Bone marrow (tissue), 2 donors: ENCODE data around the gene ZNF653.

Experiments used
- DNase-seq, 2 donors: peaks; one replicate each; lab custom pipeline; 2025; lab: John Stamatoyannopoulos, UW

The ZNF653 gene

DNA sequence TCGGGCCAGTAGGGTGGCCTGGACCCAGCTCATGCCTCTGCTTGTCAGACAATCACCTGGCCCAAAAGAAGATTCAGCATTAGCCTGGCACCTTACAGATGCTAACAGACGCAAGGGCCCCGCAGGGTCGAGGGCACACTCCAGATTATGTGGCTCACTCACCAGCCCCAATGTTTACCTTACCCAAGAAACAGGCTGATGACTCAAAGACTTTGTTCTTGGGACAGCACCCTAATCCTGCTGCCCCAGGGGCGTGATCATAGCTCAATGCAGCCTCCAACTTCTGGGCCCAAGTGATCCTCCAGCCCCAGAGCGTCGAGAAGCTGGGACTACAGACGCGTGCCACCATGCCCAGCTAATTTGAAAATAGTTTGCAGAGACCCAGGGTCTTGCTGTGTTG lies 13.5 kb upstream of the ZNF653 start:
- no peak for DNase-seq

DNA sequence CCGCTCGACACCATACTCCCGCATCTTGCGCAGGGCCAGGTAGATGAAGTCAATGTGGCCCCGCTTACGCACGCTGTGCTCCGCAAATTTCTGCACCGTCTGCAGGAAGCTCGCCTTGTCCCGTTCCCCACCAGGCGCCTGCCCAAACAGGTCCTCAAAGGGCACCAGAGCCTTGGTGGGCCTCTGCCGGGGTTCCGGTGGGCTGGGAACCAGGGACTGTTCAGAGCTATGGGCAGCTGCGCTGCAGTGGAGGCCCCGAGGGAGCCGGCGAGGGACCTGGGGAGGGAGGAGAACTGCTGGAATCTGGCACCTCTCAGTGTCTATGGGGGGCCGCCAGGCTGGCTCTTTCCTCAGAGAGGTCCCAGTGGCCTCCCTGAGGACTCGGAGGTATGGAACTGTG lies 8.3 kb upstream of the ZNF653 start:
- DNase-seq, result no peak

GRCh38 chr19:11510444-11510843 lies 4.8 kb upstream of the ZNF653 start:
- no peak for DNase-seq

DNA sequence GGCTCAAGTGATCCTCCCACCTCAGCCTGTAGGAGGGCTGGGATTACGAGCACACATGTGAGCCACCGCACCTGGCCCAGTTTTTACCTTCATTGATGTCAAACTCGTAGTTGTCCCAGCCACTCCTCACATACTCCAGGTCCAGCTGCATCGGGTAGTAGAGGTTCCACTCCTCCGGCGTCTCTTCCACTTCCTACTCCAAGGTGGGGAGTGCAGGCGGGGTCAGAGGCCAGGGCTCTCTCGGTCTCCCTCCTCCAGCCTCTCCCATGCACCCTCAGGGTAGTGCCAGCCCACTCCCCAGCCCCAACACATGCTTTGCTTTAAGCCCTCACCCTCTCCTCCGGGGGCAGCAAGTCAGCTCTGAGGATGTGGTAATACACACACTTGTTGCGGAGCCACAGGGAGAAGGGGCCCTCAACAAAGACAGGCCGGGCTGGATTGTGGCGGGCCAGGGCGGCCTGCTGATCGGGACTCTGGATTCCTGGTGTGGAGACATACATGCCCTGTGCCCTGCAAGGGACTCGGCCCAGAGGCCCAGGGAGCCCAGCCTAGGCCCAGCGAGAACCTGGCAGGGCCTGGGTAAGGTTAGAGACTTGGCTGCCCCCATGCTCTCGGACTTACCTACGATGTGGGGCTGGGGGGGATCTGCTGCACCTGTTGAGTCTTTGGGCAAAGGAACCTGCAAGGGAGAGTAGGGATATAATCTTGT lies 1.9 kb upstream of the ZNF653 start:
- DNase-seq, result no peak

GRCh38 chr19:11506967-11507366 lies 1.3 kb upstream of the ZNF653 start:
- DNase-seq, result no peak

GRCh38 chr19:11506101-11506555 lies 489 bp upstream of the ZNF653 start:
- no peak for DNase-seq

DNA sequence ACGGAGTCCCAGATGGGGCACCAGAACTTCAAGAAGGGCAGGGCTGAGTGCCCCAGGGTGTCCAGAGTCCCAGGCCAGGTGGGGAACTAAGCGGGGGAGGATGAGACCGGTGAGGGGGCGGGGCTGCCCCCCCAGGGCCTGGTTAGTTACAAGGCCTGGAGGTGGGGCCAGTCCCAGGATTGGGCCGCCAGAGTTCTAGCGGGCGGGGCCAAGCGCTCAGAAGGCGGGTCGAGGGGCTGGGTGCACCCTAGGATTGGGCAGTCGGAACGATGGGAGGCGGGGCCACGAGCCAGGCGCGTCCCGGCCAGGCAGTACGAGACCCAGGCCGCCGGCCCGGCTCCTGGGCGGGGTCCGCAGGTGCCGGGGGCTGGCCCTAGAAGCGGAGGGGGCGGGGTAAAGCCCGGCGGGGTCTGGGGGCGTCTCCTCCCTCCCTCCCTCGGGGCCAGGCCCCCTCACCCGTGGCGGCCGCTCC lies 571 bp downstream of the ZNF653 start:
- DNase-seq, result peak; percentile 81 to 88

DNA sequence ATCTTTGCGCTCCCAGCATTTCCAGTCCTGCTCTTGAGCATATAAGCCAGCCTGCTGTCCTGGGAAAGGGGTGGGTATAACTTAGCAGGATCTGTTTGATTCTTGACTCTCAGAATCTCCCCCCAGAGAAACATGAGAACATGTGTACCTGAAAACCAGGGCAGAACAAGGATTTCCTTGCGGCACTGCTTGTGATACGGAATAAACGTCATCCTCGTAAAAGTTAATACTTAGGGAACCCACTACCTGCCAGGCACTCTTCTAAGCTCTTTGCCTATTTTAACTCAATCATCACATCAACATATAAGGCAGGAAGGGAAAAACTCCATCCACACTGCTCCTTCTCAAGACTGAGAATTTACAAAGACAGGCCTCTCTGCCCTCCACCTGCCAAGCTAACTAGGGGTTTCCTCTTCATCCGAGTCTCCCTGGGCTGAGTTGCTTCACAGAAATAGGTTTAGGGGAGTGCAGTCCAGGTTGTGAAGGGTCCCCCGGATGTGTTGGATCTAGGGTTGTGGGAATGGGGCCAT lies 1.1 kb downstream of the ZNF653 start:
- DNase-seq, result no peak

- DNase-seq, result no peak
These were observed 5.7 kb downstream of the ZNF653 start for GRCh38 chr19:11499890-11500420.

DNA sequence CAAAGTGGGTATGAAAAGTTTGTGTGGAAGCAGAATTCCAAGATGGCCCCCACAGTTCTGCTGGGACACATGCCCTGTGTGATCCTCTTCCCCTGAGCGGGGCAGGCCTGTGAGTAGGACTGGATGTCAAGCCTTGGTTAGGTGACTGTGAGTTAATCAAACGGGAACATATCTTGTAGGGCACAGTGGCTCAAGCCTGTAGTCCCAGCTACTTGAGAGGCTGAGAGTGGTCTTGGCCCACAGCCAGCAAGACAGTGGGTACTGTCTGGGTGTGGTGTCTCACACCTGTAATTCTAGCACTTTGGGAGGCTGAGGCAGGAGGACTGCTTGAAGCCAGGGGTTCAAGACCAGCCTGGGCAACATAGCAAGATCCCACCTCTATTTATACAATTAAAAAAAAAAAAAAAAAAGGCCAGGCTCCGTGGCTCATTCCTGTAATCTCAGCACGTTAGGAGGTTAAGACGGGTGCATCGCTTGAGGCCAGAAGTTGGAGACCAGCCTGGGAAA lies 6.4 kb downstream of the ZNF653 start:
- DNase-seq, result no peak

DNA sequence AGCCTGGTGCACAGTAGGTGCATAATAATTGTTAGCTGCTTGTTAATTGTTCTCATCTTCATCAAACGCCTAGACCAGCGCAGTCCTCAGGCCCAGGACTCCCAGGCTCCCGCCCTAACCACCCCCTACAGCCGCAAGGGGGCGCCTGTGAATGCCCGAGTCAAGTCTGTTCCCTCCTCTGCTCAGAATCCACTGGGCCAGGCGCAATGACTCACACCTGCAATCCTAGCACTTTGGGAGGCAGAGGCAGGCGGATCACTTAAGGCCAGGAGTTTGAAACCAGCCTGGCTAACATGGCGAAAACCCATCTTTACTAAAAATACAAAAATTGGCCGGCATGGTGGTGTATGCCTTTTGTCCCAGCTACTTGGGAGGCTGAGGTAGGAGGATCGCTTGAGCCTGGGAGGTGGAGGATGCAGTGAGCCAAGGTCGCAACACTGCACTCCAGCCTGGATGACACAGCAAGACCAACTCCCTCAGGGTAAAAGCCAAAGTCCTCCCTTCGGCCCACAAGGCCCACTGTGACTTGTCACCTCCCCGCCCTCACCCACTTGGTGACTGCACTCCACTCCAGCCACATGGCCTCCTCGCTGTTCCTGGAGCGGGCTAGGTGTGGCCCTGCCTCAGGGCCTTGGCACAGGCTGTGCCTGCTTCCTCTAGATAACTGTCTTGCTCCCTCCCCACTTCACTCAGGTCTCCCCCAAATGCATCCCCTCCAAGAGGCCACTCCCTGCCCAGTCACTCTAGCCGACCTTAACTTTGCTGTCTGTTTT lies 9.1 kb downstream of the ZNF653 start:
- DNase-seq, result peak; percentile 36 to 42

DNA sequence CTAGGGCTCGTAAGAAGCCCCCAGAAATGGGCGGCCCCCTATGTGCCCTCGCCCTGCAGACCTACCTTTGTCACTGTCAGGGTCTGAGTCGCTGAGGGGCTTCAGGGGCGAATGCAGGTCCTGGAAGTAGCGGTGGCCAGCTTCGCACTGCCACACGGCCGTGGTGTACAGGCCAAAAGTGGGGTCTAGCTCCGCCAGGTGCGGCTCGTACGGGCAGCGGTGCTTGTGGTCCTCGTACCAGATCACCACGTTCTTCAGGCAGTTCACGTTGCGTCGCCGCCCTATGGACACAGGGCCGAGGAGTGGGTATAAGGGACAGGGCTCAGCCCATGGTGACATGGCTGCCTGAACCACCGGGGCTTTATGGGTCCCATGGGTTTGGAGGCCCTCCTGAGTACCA lies 9.8 kb downstream of the ZNF653 start:
- DNase-seq, result no peak

GRCh38 chr19:11495481-11495880 lies 10.2 kb downstream of the ZNF653 start:
- DNase-seq, result no peak

DNA sequence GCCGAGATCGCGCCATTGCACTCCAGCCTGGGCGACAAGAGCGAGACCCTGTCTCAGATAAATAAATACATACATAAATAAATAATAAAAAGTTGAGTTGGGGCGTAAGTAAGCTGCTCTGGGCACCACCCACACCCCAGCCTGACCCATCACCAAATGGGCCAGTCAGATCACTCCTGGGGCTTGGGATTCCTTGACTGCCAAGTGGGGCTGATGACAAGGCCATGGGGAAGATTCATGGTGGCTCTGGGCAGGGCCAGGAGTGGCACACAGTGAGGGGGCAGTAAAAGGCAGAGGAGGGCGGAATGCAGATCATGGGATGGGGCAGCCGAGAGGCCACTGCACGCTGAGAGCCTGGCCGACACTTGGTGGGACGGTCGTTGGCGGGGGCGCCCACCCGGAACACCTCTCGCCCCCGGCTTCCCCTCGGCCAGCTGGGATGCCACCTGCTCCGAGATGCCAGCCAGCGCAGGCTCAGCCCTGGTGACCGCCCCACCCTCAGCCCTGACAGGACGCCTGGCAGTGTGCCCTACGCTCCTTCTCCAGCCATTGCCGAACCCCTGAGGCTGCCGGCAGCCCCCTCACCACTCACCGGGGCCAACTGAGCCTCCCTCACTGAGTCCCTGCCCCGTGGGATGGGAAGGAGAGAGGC lies 10.9 kb downstream of the ZNF653 start:
- no peak for DNase-seq

GRCh38 chr19:11489378-11489777 lies 16.3 kb downstream of the ZNF653 start:
- DNase-seq, result no peak

DNA sequence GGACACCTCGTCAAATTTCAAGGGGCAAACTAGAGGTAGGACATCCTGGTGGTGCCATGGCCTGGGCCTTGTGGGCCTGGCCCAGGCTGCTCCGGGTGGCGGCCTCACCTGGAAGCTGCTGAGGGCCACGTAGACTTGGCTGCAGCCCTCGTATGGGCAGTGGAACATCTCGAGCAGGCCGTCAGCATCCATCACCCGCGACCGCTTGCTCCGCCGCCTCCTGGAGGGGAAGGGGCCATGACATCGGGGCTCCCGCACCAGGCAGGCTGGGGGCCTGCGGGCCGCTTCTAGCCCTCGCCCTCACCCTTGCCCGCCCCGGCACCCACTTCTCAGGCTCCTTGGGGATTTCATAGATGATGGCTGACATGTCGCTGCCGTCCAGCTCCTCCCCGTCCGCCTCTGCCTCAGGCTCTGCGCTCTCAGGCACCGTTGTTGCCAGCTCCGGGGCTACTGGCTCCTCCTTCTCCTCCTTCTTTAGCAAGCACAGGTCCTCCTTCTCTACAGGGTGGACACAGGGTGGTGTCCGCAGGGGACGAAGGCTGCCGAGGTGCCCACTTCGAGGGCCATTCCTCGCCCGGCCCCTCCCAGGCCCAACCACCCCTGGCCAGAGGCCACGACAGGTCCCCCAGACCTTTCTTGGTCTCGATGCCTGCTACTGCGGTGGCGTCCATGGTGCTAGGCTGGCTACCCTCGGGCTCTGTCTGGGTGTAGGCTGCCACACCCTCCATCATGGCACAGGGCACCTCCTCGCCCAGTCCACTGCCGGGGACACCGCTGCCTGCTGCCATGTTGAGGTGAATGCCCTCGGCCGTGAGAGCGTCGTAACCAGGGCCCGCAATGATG lies 18.8 kb downstream of the ZNF653 start:
- DNase-seq, result no peak

- no peak for DNase-seq
These were observed 20.3 kb downstream of the ZNF653 start for GRCh38 chr19:11485245-11485837.

DNA sequence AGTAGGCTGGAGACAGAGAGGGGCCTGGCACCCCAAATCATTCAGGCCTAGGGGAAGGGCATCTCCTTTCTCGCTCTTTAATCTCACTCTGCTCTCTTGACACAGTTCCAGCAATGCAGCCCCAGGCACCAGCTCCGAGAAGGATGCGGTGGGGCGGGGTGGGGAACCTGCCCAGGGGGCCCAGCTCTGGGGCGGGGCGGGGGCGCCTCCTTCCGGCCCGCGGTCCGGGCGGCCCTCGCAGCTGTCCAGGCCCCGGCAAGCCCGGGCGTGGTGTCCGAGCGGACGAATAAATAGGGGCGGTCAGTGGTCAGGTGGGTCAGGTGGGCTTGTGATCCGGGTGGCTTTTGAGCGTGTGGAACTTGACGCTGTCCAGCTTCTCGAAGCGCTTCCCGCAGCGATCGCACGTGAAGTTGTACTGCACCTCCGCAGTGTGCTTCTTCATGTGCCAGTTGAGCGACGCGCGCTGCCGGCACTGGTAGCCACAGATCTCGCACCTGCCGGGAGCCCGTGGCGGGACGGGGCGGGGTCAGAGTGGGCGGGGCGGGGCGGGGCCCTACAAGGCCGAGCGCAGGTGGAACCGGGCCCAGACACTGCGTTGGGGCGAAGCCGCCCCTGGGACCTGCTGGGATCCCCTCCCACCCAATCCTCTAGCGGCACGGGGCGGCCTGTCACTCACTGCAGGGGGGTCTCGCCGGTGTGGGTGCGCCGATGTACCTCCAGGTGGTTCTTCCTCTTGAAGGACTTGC lies 22.1 kb downstream of the ZNF653 start:
- DNase-seq, result no peak

GRCh38 chr19:11482384-11483050 lies 23.1 kb downstream of the ZNF653 start:
- peak; percentile 44 to 75 for DNase-seq
